ENCODE measurements around the gene SHOC2. TPM values are rescaled to one million over a fixed set of nuclear protein-coding genes. Genes with fewer than 3 reads are reported as not detected.

SHOC2 gene
- polyA plus RNA-seq, 1 donor from 2014 or later = 46.0 TPM

GRCh38 chr10:110918643-110919348, 608 bp upstream of the SHOC2 start, which contains the start of gene BBIP1:
Gene BBIP1, minus strand, starts transcription at chr10:110919180. Its CDS starts 1,023 bp downstream, at chr10:110918157.
- Histone ChIP-seq H3K79me2 (replicated peaks; ENCODE audit: insufficient read depth, low read length) (peaks cover 51% of the 10 kb centered on the region), H3K4me3 (ENCODE audit: low read length) (peak within 1 kb of the TSS; percentile 89), H3K4me2 (ENCODE audit: low read length) (peak within 1 kb of the TSS; percentile 86), H3K27ac (ENCODE audit: low read length) (peak within 1 kb of the TSS; percentile 94), H4K20me1 (ENCODE audit: insufficient read depth) (no peaks in the 10 kb centered on the region), H3K9me3 (ENCODE audit: low read length) (no peaks in the 10 kb centered on the region), H2AFZ (ENCODE audit: low read depth, low read length) (peak within 1 kb of the TSS; percentile 84), H3K27me3 (ENCODE audit: insufficient read depth, low read depth, low read length) (no peaks in the 10 kb centered on the region), H3K9ac (ENCODE audit: low read length) (peak within 1 kb of the TSS; percentile 87), H3F3A (ENCODE audit: insufficient read depth, low read length, poor library complexity, severe bottlenecking) (no peaks in the 10 kb centered on the region), H3K36me3 (ENCODE audit: insufficient read depth, low read length) (no peaks in the 10 kb centered on the region), H3K9me2 (ENCODE audit: insufficient read depth, low read length) (no peaks in the 10 kb centered on the region)
- TF ChIP-seq SMC3 (conservative IDR thresholded peaks at IDR 0.05; ENCODE audit: poor library complexity) = no peak
- no peak for TF ChIP-seq CTCF (IDR thresholded peaks at IDR 0.05; ENCODE audit: poor library complexity, severe bottlenecking)
- peak; percentile 36 for TF ChIP-seq TAF1 (IDR thresholded peaks at IDR 0.05; ENCODE audit: low read depth)
- no peak for TF ChIP-seq EZH2 (IDR thresholded peaks at IDR 0.05; ENCODE audit: borderline replicate concordance, insufficient read depth, low read length, poor library complexity, severe bottlenecking)
- peak; percentile 81 for TF ChIP-seq MXI1 (conservative IDR thresholded peaks at IDR 0.05; ENCODE audit: poor library complexity, severe bottlenecking)
- TF ChIP-seq EP300 (conservative IDR thresholded peaks at IDR 0.05; ENCODE audit: poor library complexity, severe bottlenecking) = peak; percentile 62
- TF ChIP-seq POLR2AphosphoS5 (IDR thresholded peaks at IDR 0.05) = peak; percentile 88
- TF ChIP-seq REST (IDR thresholded peaks at IDR 0.05; ENCODE audit: borderline replicate concordance) = no peak
- peak; percentile 32 for TF ChIP-seq RAD21 (conservative IDR thresholded peaks at IDR 0.05)

- Histone ChIP-seq H2AFZ (ENCODE audit: low read depth, low read length) (peak overlapping the region; percentile 7), H3K9me2 (ENCODE audit: insufficient read depth, low read length) (no peaks in the 10 kb centered on the region), H3K4me2 (ENCODE audit: low read length) (peak overlapping the region; percentile 84), H3K27ac (ENCODE audit: low read length) (peak overlapping the region; percentile 78), H3K79me2 (replicated peaks; ENCODE audit: insufficient read depth, low read length) (peaks cover 63% of the 10 kb centered on the region), H3K27me3 (ENCODE audit: insufficient read depth, low read depth, low read length) (no peaks in the 10 kb centered on the region), H3K4me3 (ENCODE audit: low read length) (peak overlapping the region; percentile 75), H3K36me3 (ENCODE audit: insufficient read depth, low read length) (no peaks in the 10 kb centered on the region), H4K20me1 (ENCODE audit: insufficient read depth) (no peaks in the 10 kb centered on the region), H3F3A (ENCODE audit: insufficient read depth, low read length, poor library complexity, severe bottlenecking) (no peaks in the 10 kb centered on the region), H3K9ac (ENCODE audit: low read length) (peak overlapping the region; percentile 83), H3K9me3 (ENCODE audit: low read length) (no peaks in the 10 kb centered on the region)
- no peak for TF ChIP-seq EP300 (conservative IDR thresholded peaks at IDR 0.05; ENCODE audit: poor library complexity, severe bottlenecking)
- no peak for TF ChIP-seq EZH2 (IDR thresholded peaks at IDR 0.05; ENCODE audit: borderline replicate concordance, insufficient read depth, low read length, poor library complexity, severe bottlenecking)
- TF ChIP-seq RAD21 (conservative IDR thresholded peaks at IDR 0.05) = peak; percentile 17
- TF ChIP-seq REST (IDR thresholded peaks at IDR 0.05; ENCODE audit: borderline replicate concordance) = peak; percentile 27
- TF ChIP-seq SMC3 (conservative IDR thresholded peaks at IDR 0.05; ENCODE audit: poor library complexity) = peak; percentile 31
- TF ChIP-seq POLR2AphosphoS5 (IDR thresholded peaks at IDR 0.05) = peak; percentile 22
- no peak for TF ChIP-seq MXI1 (conservative IDR thresholded peaks at IDR 0.05; ENCODE audit: poor library complexity, severe bottlenecking)
- TF ChIP-seq CTCF (IDR thresholded peaks at IDR 0.05; ENCODE audit: poor library complexity, severe bottlenecking) = no peak
- TF ChIP-seq TAF1 (IDR thresholded peaks at IDR 0.05; ENCODE audit: low read depth) = no peak
These were observed 822 bp downstream of the SHOC2 start for GRCh38 chr10:110919971-110920881.
